Measurements from ENCODE around the gene IFI44. TPM values are rescaled to one million over a fixed set of nuclear protein-coding genes. Genes with fewer than 3 reads are reported as not detected.

IFI44 gene
- 1 to 10 TPM; 6.9 to 8.1 TPM for total RNA-seq

- Histone ChIP-seq H3K4me1 (peaks cover 0 to 3% of the 10 kb centered on the region in 2 donors), H3K4me3 (peak within 1 kb of the TSS; percentile 31 to 46), H3K36me3 (no peaks in the 10 kb centered on the region), H3K9me3 (no peaks in the 10 kb centered on the region), H3K27me3 (no peaks in the 10 kb centered on the region), H3K27ac (peak within 1 kb of the TSS; percentile 56 to 64)
- peak; percentile 89 for DNase-seq (ENCODE audit: low spot score)
- TF ChIP-seq, protein P1, sequence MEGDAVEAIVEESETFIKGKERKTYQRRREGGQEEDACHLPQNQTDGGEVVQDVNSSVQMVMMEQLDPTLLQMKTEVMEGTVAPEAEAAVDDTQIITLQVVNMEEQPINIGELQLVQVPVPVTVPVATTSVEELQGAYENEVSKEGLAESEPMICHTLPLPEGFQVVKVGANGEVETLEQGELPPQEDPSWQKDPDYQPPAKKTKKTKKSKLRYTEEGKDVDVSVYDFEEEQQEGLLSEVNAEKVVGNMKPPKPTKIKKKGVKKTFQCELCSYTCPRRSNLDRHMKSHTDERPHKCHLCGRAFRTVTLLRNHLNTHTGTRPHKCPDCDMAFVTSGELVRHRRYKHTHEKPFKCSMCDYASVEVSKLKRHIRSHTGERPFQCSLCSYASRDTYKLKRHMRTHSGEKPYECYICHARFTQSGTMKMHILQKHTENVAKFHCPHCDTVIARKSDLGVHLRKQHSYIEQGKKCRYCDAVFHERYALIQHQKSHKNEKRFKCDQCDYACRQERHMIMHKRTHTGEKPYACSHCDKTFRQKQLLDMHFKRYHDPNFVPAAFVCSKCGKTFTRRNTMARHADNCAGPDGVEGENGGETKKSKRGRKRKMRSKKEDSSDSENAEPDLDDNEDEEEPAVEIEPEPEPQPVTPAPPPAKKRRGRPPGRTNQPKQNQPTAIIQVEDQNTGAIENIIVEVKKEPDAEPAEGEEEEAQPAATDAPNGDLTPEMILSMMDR (IDR thresholded peaks at IDR 0.05): no peak
Measured at GRCh38 chr1:78649628-78650027, at the start of gene IFI44. IFI44 (plus strand) TSS chr1:78649831; CDS start chr1:78650196, 365 bp downstream.

- Histone ChIP-seq H3K36me3 (no peaks in the 10 kb centered on the region), H3K27ac (no peak overlapping the region), H3K4me1 (peaks cover 0 to under 1% of the 10 kb centered on the region in 2 donors), H3K27me3 (no peaks in the 10 kb centered on the region), H3K4me3 (no peak overlapping the region), H3K9me3 (no peaks in the 10 kb centered on the region)
- TF ChIP-seq, protein P1 (IDR thresholded peaks at IDR 0.05): no peak
- no peak for DNase-seq (ENCODE audit: low spot score)
Measured at GRCh38 chr1:78601068-78601467, 48.6 kb upstream of the IFI44 start.

DNA sequence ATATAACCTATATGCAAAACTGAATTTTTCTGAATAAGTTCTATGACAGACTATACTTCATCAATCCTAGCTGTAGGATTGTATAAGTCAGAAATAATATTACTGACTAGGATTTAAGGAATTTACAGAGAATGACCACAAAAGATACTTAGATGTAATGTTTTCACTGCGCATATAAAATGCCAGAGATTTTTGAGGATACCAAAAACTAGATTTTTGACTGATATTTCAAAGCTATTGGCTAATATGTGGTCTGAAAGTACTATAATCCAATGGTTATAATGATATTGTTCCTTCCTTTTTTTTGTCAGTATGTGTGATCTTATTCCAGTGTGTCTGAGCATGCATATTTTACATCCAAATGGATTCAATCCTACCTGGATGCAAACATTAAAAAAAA is 46.4 kb upstream of the IFI44 start:
- Histone ChIP-seq H3K36me3 (no peaks in the 10 kb centered on the region), H3K9me3 (no peaks in the 10 kb centered on the region), H3K4me3 (no peak overlapping the region), H3K27me3 (no peaks in the 10 kb centered on the region), H3K4me1 (peaks cover 0 to 6% of the 10 kb centered on the region in 2 donors), H3K27ac (no peak overlapping the region)
- TF ChIP-seq, protein P1 (IDR thresholded peaks at IDR 0.05): no peak
- no peak for DNase-seq (ENCODE audit: low spot score)

GRCh38 chr1:78604643-78605042 is 45.0 kb upstream of the IFI44 start:
- TF ChIP-seq, protein P1 (IDR thresholded peaks at IDR 0.05): no peak
- no peaks in the 10 kb centered on the region for H3K9me3 ChIP-seq

GRCh38 chr1:78606274-78606673 is 43.4 kb upstream of the IFI44 start:
- Histone ChIP-seq H3K9me3 (no peaks in the 10 kb centered on the region), H3K4me3 (no peak overlapping the region), H3K36me3 (no peaks in the 10 kb centered on the region), H3K27ac (no peak overlapping the region), H3K4me1 (peaks cover 0 to 6% of the 10 kb centered on the region in 2 donors), H3K27me3 (no peaks in the 10 kb centered on the region)
- no peak for DNase-seq (ENCODE audit: low spot score)
- TF ChIP-seq, protein P1 (IDR thresholded peaks at IDR 0.05): no peak

More at GRCh38 chr1:78604643-78605042, 45.0 kb upstream of the IFI44 start:
- H3K4me3 ChIP-seq: no peak overlapping the region
- DNase-seq (ENCODE audit: low spot score): no peak
- peaks cover 0 to 6% of the 10 kb centered on the region in 2 donors for H3K4me1 ChIP-seq
- no peak overlapping the region for H3K27ac ChIP-seq
- H3K36me3 ChIP-seq: no peaks in the 10 kb centered on the region
- no peaks in the 10 kb centered on the region for H3K27me3 ChIP-seq

- H3K36me3 ChIP-seq: no peaks in the 10 kb centered on the region
- H3K4me1 ChIP-seq: peaks cover 0 to 6% of the 10 kb centered on the region in 2 donors
- DNase-seq (ENCODE audit: low spot score): no peak
- no peaks in the 10 kb centered on the region for H3K27me3 ChIP-seq
- TF ChIP-seq, protein P1 (IDR thresholded peaks at IDR 0.05): peak in 1 of 2 donors; percentile 68
- no peak overlapping the region for H3K27ac ChIP-seq
- H3K4me3 ChIP-seq: no peak overlapping the region
- H3K9me3 ChIP-seq: no peaks in the 10 kb centered on the region
Measured at GRCh38 chr1:78607334-78607927, 42.2 kb upstream of the IFI44 start.

Data from right atrium auricular region (tissue), 2 donors.